GM12892 (cell line): ENCODE measurements around the gene C3orf52.
"Not testable (repeated sequence)": the region's sequence is repeated elsewhere in the genome, so short reads cannot be mapped to it uniquely, and the experiment has no call there.

Experiments
- DNase-seq: peaks from one replicate; pipeline ENCODE4 v3.0.0; 2011; ENCODE audit not compliant: insufficient read length
- FAIRE-seq: peaks from 2 replicates; lab custom pipeline; 2011; peaks lifted over from hg19 to GRCh38; lab: Jason Lieb, UNC
- POLR2A ChIP-seq: IDR thresholded peaks from 2 replicates; pipeline ENCODE4 v1.6.1; 2011; ENCODE audit warnings: low read depth, low read length, control low read depth
- POLR2AphosphoS5 ChIP-seq: IDR thresholded peaks from 2 replicates; pipeline ENCODE4 v1.6.1; 2011; ENCODE audit warnings: low read depth, low read length, control low read depth
- TAF1 ChIP-seq: IDR thresholded peaks from 2 replicates; pipeline ENCODE4 v1.6.1; 2011; ENCODE audit warnings: low read depth, mild to moderate bottlenecking, control low read depth, low read length, borderline replicate concordance

The C3orf52 gene

DNA sequence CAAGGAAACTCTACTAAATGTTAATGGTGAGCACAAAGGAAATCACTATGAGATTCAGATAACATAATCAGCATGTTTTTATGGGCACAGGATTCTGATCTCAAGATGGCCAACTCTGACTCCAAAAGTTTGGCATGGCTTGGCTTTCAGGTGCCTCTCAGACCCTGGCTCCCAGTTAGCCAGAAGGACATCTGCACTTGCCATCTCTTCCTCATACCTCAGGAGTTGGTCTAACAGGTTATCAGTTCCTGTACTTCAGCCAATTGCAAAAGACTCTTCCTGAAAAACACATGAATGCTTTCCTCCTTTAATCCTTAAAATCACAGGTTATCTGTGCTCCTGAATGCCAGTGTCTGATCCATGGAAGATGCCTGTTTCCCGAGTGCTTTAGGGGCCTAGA lies 26.7 kb upstream of the C3orf52 start:
- TF ChIP-seq POLR2A: no peak
- no peak for TF ChIP-seq TAF1
- no peak for TF ChIP-seq POLR2AphosphoS5
- FAIRE-seq (no peak), DNase-seq (no peak)

DNA sequence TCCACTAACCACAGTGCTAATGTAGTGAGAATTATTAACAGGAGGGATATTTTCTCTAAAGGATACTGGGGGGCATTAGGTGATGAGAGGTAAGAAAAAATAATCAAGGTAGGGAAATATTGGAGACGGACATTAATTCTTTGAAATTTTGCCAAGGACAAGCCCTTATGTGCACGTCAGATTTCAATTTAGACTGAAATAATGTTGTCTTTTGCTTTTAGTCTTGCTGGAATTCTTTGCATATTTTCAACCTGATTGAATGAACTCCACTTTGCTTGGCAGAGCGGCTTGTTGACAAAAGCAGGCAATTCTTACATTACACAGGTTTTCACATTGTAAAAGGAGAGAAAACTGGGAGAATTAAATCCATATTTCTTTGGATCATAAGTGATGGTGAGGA lies 25.0 kb upstream of the C3orf52 start:
- DNase-seq (no peak), FAIRE-seq (no peak)
- TF ChIP-seq POLR2AphosphoS5: no peak
- no peak for TF ChIP-seq TAF1
- TF ChIP-seq POLR2A: no peak

DNA sequence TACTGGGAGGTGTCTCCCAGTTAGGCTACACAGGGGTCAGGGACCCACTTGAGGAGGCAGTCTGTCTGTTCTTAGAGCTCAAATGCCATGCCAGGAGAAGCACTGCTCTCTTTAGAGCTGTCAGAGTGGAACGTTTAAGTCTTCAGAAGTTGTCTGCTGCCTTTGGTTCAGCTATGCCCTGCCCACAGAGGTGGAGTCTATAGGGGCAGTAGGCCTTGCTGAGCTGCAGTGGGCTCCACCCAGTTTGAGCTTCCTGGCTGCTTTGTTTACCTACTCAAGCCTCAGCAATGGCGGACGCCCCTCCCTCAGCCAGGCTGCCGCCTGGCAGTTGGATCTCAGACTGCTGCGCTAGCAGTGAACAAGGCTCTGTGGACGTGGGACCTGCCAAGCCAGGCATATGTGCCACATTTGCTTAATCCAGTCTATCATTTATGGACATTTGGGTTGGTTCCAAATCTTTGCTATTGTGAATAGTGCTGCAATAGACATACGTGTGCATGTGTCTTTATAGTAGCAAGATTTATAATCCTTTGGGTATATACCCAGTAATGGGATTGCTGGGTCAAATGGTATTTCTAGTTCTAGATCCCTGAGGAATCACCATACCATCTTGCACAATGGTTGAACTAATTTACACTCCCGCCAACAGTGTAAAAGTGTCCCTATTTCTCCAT lies 13.7 kb upstream of the C3orf52 start:
- not testable (repeated sequence) for DNase-seq, FAIRE-seq

DNA sequence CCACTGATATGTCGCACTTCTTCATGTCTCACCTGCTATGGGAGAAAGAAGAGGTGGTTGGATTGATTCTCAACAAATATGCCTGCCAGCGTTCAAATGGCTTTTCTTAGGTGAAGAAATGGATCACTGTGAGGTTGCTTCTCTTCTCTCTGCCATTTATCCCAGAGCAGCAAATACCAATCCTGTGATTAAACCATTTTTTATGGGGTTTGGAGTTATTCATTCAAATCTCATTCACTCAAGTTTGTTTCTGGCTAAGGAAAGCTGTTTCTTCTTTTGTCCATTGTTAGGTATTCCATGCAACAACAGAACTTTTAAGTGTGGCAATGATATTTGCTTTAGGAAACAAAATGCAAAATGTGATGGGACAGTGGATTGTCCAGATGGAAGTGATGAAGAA lies 12.2 kb upstream of the C3orf52 start:
- TF ChIP-seq POLR2AphosphoS5 (no peak), POLR2A (no peak), TAF1 (no peak)
- no peak for DNase-seq
- FAIRE-seq: no peak

DNA sequence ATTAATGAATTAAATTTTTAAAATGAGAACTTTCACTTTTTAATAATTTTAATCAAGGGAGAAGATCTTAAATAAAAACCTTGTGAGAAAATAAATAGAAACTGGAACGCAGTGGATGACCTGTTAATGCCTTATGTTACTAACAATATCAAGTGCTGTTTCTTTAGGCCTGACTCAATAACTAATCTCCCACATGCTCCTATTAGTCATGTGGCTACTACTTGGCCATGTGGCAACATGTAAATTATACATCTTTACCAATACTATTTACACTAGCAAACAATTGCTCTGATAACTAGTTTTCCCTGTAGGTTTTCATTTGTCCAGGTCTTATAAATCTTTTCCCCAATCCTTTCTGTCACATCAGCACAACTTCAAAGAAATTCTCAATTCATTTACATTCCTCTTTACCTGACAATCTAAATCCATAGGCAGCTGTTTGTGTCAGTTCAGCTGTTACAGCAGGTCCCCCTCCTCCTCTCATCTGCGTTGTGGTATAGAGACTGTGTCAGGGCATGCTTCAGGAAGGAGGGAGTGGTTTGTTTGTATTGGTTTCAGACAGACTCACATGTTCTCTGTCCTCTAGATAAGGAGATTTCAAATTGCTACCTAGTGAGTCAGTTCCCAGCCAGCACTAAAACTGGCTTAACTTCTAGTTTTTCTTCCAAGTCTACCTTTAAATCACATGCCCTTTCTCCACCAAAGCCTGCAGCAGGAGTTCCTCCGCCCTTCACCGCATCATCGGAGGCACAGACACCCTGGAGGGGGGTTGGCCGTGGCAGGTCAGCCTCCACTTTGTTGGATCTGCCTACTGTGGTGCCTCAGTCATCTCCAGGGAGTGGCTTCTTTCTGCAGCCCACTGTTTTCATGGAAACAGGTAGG lies 11.3 kb upstream of the C3orf52 start:
- TF ChIP-seq POLR2AphosphoS5 (no peak), POLR2A (no peak), TAF1 (no peak)
- FAIRE-seq: no peak
- no peak for DNase-seq

DNA sequence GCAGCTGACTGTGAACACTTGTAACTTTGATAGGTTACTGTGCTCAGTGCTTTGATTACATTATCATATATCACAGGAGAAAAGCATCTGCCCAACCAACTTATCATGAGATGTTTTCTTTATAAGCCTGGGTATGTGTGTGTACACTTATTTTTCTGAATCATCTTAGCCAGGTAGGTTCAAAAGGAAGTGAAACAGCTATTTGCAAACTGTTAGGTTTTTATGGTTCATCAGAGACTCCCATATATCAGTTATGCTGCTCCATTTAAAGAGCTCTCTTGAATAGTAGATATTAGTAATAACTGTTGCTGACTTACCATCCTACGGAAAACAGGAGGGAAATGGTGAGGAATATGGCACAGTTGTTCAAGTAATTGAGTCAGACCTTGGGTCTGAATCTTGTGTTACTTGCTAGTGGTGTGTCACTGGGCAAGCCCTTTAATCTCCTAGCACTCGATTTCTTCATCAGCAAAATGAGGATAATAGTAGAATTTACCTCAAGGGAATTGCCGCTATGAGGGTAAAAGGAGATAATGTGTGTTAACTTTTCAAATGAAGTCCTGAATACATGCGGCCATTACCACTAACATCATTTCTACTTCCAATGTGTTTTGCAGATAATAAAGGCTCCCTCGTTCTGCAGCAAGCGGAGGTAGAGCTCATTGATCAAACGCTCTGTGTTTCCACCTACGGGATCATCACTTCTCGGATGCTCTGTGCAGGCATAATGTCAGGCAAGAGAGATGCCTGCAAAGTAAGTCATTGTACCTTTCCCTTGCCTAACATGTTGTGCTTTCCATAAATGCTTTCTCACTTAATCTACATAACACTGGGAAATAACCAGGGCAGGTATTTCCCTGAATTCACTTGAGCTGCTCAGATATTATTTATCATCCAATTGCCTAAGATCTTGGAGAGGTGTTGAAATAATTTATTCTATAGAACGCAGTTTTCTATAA lies 7.8 kb upstream of the C3orf52 start:
- TF ChIP-seq TAF1: no peak
- no peak for TF ChIP-seq POLR2AphosphoS5
- no peak for TF ChIP-seq POLR2A
- DNase-seq (no peak), FAIRE-seq (peak; percentile 44)

DNA sequence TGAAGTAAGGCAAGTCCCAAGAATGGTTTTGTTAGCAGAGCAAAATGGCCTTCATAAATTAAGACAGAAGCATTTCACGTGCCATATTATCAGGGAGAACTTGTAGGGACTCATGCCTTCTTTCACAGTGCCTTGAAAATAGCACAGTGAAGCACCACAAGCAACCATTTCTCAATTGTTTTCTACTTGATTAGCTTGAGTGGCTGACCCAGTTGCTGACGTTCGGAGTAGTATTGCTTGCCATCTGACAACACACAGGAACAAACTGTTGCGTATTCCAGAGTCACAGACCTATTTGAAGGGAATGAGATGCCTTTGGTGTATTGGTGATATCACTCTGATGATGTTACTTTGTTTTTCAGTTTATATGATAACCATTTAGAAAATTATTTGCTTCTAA lies 3.0 kb upstream of the C3orf52 start:
- TF ChIP-seq POLR2AphosphoS5 (no peak), POLR2A (no peak), TAF1 (no peak)
- FAIRE-seq (no peak), DNase-seq (no peak)

DNA sequence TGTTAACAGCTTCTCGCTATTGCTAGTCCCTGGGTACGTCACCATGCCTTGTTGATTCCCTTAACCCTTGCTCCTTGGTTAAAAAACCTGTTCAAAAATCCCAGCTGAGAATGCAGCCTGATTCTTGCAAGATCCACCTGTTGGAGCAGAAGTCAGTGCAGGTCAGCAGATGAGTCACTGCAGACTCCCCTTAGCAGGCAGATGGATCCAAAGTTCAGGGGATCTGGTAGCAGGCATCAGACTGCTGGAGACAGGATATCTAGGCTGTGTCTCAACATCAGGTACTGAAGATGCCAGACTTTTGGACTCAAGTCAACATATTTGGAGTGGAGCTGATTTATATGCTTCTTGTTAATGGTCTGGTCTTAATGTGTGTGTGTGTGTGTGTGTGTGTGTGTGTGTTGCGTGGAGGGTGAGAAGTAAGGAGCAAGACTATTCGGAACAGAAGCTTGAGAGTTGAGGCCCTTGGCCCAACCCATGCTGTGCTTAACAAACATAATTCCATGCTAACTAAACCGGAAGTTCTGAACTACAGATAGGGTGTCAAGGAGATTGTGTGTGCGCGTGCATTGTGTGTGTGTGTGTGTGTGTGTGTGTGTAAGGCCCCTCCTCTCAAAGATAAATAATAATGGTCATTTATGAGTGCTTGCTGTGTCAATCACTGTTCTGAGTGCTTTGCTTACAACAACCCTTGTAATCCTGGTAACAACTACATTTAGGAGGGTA lies 1.0 kb upstream of the C3orf52 start:
- no peak for DNase-seq
- TF ChIP-seq POLR2AphosphoS5: no peak
- FAIRE-seq: peak; percentile 53

DNA sequence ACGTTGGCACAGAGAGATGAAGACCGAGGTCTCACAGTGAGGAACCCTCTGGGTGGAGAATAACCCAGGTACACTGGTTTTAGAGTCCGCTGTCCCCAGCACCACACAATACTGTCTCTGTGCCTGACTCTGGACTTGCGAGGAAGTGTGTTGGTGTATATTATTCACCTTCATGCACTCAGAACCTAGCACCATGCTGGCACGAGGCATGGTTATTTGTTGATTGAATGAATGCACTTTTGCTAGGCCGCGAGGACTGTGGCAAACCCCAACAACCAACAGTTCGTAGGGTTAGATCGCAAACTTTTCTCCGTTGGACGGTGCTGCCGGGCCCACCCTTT lies 484 bp upstream of the C3orf52 start:
- DNase-seq (no peak), FAIRE-seq (peak; percentile 75)
- no peak for TF ChIP-seq TAF1
- no peak for TF ChIP-seq POLR2A
- TF ChIP-seq POLR2AphosphoS5: no peak

DNA sequence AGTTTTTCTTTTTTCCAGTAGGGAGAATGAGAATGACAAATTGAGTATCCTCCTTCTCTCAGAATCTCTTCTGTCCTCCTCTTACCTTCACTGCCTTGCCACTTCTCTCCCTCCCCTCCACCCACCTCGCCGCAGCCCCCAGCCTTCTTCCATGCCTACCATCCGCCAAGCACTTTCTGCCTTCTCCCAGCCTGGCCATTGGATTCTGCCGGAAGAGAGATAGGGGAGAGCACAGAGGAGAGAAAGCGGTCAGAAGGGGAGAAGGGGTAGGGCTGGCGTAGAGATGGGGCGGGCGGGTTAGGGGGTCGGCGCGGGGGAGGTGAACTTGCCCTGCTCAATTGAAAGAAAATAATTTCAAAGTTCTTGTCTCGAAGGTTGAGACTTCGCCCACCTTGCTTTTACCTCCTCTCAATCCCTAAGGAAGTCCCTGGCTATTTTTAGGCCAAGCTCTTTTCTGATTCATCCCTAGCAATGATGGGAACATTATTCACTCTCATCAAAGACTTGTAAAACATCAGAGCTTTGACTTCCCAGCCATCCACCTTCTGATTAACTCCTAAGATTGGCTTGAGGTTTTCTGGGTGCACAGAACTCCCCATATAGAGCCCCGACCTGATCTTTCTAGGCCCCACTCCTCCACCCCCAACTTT lies 811 bp downstream of the C3orf52 start:
- TF ChIP-seq TAF1: no peak
- TF ChIP-seq POLR2AphosphoS5: no peak
- TF ChIP-seq POLR2A: no peak
- DNase-seq: no peak

More for the DNA sequence above, 811 bp downstream of the C3orf52 start:
- FAIRE-seq: no peak
